Ascending aorta (tissue), 2 donors: ENCODE results near the gene PTPRN2. TPM values are rescaled to one million over a fixed set of nuclear protein-coding genes. Genes with fewer than 3 reads are reported as not detected.

Experiments used
- DNase-seq, 2 donors: peaks; one replicate each; pipeline ENCODE4 v3.0.0-alpha.2; 2019; ENCODE audit warnings: low spot score in 2 of 2
- H3K27ac ChIP-seq, 2 donors: fragments of 200-600 bp; sonication (generic); one replicate each; pipeline ENCODE4 v1.5.1; 2016 to 2017; ENCODE audit warnings: mild to moderate bottlenecking in 1 of 2
- H3K27me3 ChIP-seq: fragments of 200-600 bp; sonication (generic); one replicate; pipeline ENCODE4 v1.5.1; 2017
- H3K36me3 ChIP-seq, 2 donors: fragments of 200-600 bp; sonication (generic); one replicate each; pipeline ENCODE4 v1.5.1; 2016
- H3K4me1 ChIP-seq, 2 donors: fragments of 200-600 bp; sonication (generic); one replicate each; pipeline ENCODE4 v1.5.1; 2016 to 2017; ENCODE audit warnings: mild to moderate bottlenecking in 1 of 2
- H3K4me3 ChIP-seq, 2 donors: fragments of 200-600 bp; sonication (generic); one replicate each; pipeline ENCODE4 v1.5.1; 2016 to 2017; ENCODE audit warnings: mild to moderate bottlenecking in 1 of 2
- H3K9me3 ChIP-seq, 2 donors: fragments of 200-600 bp; sonication (generic); one replicate each; pipeline ENCODE4 v1.5.1; 2016
- CTCF ChIP-seq, 3 experiments: fragments of 200-600 bp in 2 of 3; fragments of 450-650 bp in 1 of 3; sonication (generic) in 2 of 3; IDR thresholded peaks; one replicate each; pipeline ENCODE4 v1.5.1; 2016 to 2019; ENCODE audit warnings: antibody characterized with exemption in 3 of 3, mild to moderate bottlenecking in 1 of 3, moderate library complexity in 1 of 3
- intact Hi-C: fragments of 100-400 bp; cut with DNase I; formaldehyde crosslinking; loops from one replicate; pipeline ENCODE4 v1.15.1; 2023
- total RNA-seq: library from RNA; depleted of rRNA; stranded (reverse); fragments of >200 nt; gene quantifications from one replicate; pipeline ENCODE4 v1.1.0, GENCODE V29; 2016

PTPRN2 gene
- total RNA-seq, 1 donor from 2014 or later: 7.3 TPM

GRCh38 chr7:158620839-158621441, 33.3 kb upstream of the PTPRN2 start:
- Histone ChIP-seq H3K4me1 (no peaks in the 10 kb centered on the region), H3K36me3 (no peaks in the 10 kb centered on the region), H3K4me3 (no peak overlapping the region), H3K27ac (no peak overlapping the region), H3K9me3 (no peaks in the 10 kb centered on the region), H3K27me3 (no peaks in the 10 kb centered on the region)
- DNase-seq: no peak
- no peak for TF ChIP-seq CTCF (IDR thresholded peaks at IDR 0.05)
- intact Hi-C loops: no loop called here

GRCh38 chr7:158620418-158620817, 32.8 kb upstream of the PTPRN2 start:
- intact Hi-C loops: no loop called here
- no peak for DNase-seq
- TF ChIP-seq CTCF (IDR thresholded peaks at IDR 0.05): no peak

GRCh38 chr7:158618745-158619140, 31.1 kb upstream of the PTPRN2 start:
- intact Hi-C loops: no loop called here
- H3K27me3 ChIP-seq: no peaks in the 10 kb centered on the region
- no peaks in the 10 kb centered on the region for H3K9me3 ChIP-seq
- H3K4me3 ChIP-seq: no peak overlapping the region
- TF ChIP-seq CTCF (IDR thresholded peaks at IDR 0.05): no peak
- H3K4me1 ChIP-seq: no peaks in the 10 kb centered on the region
- no peak for DNase-seq
- no peak overlapping the region for H3K27ac ChIP-seq
- H3K36me3 ChIP-seq: no peaks in the 10 kb centered on the region

More at GRCh38 chr7:158620418-158620817, 32.8 kb upstream of the PTPRN2 start:
- Histone ChIP-seq H3K27me3 (no peaks in the 10 kb centered on the region), H3K36me3 (no peaks in the 10 kb centered on the region), H3K4me3 (no peak overlapping the region), H3K9me3 (no peaks in the 10 kb centered on the region), H3K4me1 (no peaks in the 10 kb centered on the region), H3K27ac (no peak overlapping the region)

GRCh38 chr7:158617737-158618128, 30.1 kb upstream of the PTPRN2 start:
- Histone ChIP-seq H3K27ac (no peak overlapping the region), H3K9me3 (no peaks in the 10 kb centered on the region), H3K27me3 (no peaks in the 10 kb centered on the region), H3K36me3 (no peaks in the 10 kb centered on the region), H3K4me1 (no peaks in the 10 kb centered on the region), H3K4me3 (no peak overlapping the region)
- no peak for TF ChIP-seq CTCF (IDR thresholded peaks at IDR 0.05)
- intact Hi-C loops: no loop called here
- DNase-seq: no peak

GRCh38 chr7:158616050-158616449, 28.4 kb upstream of the PTPRN2 start:
- intact Hi-C loops: no loop called here
- Histone ChIP-seq H3K4me3 (no peak overlapping the region), H3K36me3 (no peaks in the 10 kb centered on the region), H3K4me1 (no peaks in the 10 kb centered on the region), H3K27me3 (no peaks in the 10 kb centered on the region), H3K9me3 (no peaks in the 10 kb centered on the region), H3K27ac (no peak overlapping the region)
- DNase-seq: no peak
- no peak for TF ChIP-seq CTCF (IDR thresholded peaks at IDR 0.05)

GRCh38 chr7:158614700-158615099, 27.1 kb upstream of the PTPRN2 start:
- no peak for DNase-seq
- no peaks in the 10 kb centered on the region for H3K9me3 ChIP-seq
- H3K27me3 ChIP-seq: no peaks in the 10 kb centered on the region
- TF ChIP-seq CTCF (IDR thresholded peaks at IDR 0.05): no peak
- no peak overlapping the region for H3K27ac ChIP-seq
- no peaks in the 10 kb centered on the region for H3K36me3 ChIP-seq
- no peaks in the 10 kb centered on the region for H3K4me1 ChIP-seq
- no peak overlapping the region for H3K4me3 ChIP-seq
- intact Hi-C loops: no loop called here
